HG03460 (cell line): Measurements from ENCODE around the gene LRP1.

ENCODE experiments used
- ATAC-seq: cut with Tn5 transposase; IDR thresholded peaks from one replicate; pipeline ENCODE4 v1.9.1; 2021; ENCODE audit not compliant: unreplicated experiment

LRP1 gene

GRCh38 chr12:57190037-57190436 lies 61.8 kb downstream of the LRP1 start:
- no peak for ATAC-seq

- no peak for ATAC-seq
Measured at GRCh38 chr12:57190821-57191220, 62.5 kb downstream of the LRP1 start.

GRCh38 chr12:57191410-57191809 lies 63.1 kb downstream of the LRP1 start:
- no peak for ATAC-seq

GRCh38 chr12:57192920-57193319 lies 64.6 kb downstream of the LRP1 start:
- no peak for ATAC-seq

GRCh38 chr12:57193706-57194245 lies 65.5 kb downstream of the LRP1 start:
- ATAC-seq, result no peak

- no peak for ATAC-seq
Measured at GRCh38 chr12:57194253-57194652, 66.0 kb downstream of the LRP1 start.

GRCh38 chr12:57195186-57195585 lies 66.9 kb downstream of the LRP1 start:
- no peak for ATAC-seq

GRCh38 chr12:57195611-57196371 lies 67.5 kb downstream of the LRP1 start:
- ATAC-seq, result no peak

- ATAC-seq, result no peak
Measured at GRCh38 chr12:57196439-57196838, 68.2 kb downstream of the LRP1 start.

- ATAC-seq, result no peak
Measured at GRCh38 chr12:57196956-57197355, 68.7 kb downstream of the LRP1 start.

- ATAC-seq, result no peak
Measured at GRCh38 chr12:57198329-57198728, 70.0 kb downstream of the LRP1 start.

GRCh38 chr12:57199191-57199590 lies 70.9 kb downstream of the LRP1 start:
- no peak for ATAC-seq

GRCh38 chr12:57200497-57200896 lies 72.2 kb downstream of the LRP1 start:
- no peak for ATAC-seq

GRCh38 chr12:57201219-57201618 lies 72.9 kb downstream of the LRP1 start:
- ATAC-seq, result no peak

- no peak for ATAC-seq
Measured at GRCh38 chr12:57201631-57202030, 73.3 kb downstream of the LRP1 start.

GRCh38 chr12:57202321-57202720 lies 74.0 kb downstream of the LRP1 start:
- no peak for ATAC-seq

- no peak for ATAC-seq
Measured at GRCh38 chr12:57203201-57203600, 74.9 kb downstream of the LRP1 start.

GRCh38 chr12:57203791-57204190 lies 75.5 kb downstream of the LRP1 start:
- ATAC-seq, result no peak

- no peak for ATAC-seq
Measured at GRCh38 chr12:57204454-57204853, 76.2 kb downstream of the LRP1 start.

- no peak for ATAC-seq
Measured at GRCh38 chr12:57205186-57205585, 76.9 kb downstream of the LRP1 start.

GRCh38 chr12:57205931-57206330 lies 77.6 kb downstream of the LRP1 start:
- ATAC-seq, result no peak

- ATAC-seq, result no peak
Measured at GRCh38 chr12:57207731-57208630, 79.7 kb downstream of the LRP1 start.
